ENCODE measurements around the gene DGKG.

The DGKG gene

GRCh38 chr3:186143250-186143649, 218.8 kb downstream of the DGKG start:
- DNase-seq (ENCODE audit: low read depth, low spot score): no peak
- TF ChIP-seq, protein P1, sequence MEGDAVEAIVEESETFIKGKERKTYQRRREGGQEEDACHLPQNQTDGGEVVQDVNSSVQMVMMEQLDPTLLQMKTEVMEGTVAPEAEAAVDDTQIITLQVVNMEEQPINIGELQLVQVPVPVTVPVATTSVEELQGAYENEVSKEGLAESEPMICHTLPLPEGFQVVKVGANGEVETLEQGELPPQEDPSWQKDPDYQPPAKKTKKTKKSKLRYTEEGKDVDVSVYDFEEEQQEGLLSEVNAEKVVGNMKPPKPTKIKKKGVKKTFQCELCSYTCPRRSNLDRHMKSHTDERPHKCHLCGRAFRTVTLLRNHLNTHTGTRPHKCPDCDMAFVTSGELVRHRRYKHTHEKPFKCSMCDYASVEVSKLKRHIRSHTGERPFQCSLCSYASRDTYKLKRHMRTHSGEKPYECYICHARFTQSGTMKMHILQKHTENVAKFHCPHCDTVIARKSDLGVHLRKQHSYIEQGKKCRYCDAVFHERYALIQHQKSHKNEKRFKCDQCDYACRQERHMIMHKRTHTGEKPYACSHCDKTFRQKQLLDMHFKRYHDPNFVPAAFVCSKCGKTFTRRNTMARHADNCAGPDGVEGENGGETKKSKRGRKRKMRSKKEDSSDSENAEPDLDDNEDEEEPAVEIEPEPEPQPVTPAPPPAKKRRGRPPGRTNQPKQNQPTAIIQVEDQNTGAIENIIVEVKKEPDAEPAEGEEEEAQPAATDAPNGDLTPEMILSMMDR (IDR thresholded peaks at IDR 0.05; ENCODE audit: insufficient read depth, low read length, missing control alignments): no peak
- ChIA-PET POLR2A (no interaction called here), CTCF (no interaction called here)
- no peak overlapping the region for H3K4me3 ChIP-seq (ENCODE audit: low read depth, low read length)

GRCh38 chr3:186142393-186142932, 219.6 kb downstream of the DGKG start:
- CTCF ChIA-PET: no interaction called here

GRCh38 chr3:186141790-186142189, 220.2 kb downstream of the DGKG start:
- ChIA-PET CTCF (no interaction called here), POLR2A (no interaction called here)
- no peak for DNase-seq (ENCODE audit: low read depth, low spot score)
- TF ChIP-seq, protein P1 (IDR thresholded peaks at IDR 0.05; ENCODE audit: insufficient read depth, low read length, missing control alignments): no peak
- H3K4me3 ChIP-seq (ENCODE audit: low read depth, low read length): no peak overlapping the region

More at GRCh38 chr3:186142393-186142932, 219.6 kb downstream of the DGKG start:
- DNase-seq (ENCODE audit: low read depth, low spot score): no peak
- POLR2A ChIA-PET: no interaction called here
- TF ChIP-seq, protein P1 (IDR thresholded peaks at IDR 0.05; ENCODE audit: insufficient read depth, low read length, missing control alignments): no peak
- H3K4me3 ChIP-seq (ENCODE audit: low read depth, low read length): no peak overlapping the region

DNA sequence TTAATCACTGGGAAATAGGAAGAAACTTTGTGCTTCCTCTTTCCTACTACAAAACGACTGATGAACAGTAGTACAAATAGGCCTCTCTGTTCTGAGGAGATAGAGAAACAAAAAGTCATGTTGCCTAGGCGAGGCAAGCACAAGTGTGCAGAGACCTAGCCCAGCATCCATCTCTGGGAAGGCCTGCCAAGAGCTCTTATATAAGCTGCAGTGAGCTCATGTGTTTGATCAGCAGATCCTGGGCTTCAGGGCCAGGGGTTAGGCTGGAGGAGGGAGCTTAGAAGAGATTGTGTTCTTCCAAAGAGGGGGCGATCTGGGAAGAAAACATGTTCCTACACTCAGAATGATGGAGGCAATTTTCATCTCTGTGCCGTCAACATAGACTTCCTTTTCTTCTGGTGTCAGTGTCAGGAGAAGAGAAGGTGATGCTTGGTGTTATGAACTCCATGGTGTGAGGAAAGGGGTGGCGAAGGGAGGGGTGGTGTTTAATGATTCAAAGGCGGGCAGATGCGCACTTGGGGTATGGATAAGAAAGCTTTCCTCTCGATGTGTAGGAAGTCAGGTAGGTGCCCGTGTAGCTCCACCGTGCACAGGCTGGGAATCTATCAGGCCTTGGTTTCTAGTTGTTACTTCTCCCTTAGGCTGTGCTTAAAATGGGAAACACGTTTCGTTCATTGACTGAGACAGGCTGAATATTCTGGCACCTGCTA, 223.6 kb downstream of the DGKG start:
- ChIA-PET POLR2A (no interaction called here), CTCF (no interaction called here)

DNA sequence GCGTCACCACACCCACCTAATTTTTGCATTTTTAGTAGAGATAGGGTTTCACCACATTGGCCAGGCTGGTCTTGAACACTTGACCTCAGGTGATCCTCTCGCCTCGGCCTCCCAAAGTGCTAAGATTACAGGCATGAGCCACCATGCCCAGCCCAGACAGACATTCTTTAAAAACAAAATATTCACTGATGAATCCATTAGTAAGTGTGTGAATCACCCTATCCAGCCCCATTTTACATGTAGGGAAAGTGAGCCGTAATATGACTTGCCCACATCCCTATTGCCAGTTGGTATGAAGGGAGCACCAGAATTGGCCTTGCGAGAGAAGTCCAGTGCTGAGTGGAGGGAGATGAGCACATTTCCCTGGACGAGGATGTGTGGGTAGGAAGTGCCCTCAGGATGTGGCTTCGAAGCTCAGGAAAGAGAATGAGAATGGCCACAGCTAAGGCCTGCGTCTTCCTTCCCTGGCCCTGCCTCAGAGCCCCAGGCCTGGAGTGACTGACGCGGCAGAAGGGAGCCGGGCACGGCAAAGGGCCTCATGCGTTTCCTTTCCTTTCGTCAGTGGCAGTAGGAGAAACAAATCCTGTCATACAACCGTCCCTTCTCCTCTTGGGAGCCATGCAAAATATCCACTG, 224.9 kb downstream of the DGKG start:
- DNase-seq (ENCODE audit: low read depth, low spot score): no peak
- CTCF ChIA-PET: no interaction called here
- POLR2A ChIA-PET: no interaction called here
- H3K4me3 ChIP-seq (ENCODE audit: low read depth, low read length): no peak overlapping the region
- TF ChIP-seq, protein P1 (IDR thresholded peaks at IDR 0.05; ENCODE audit: insufficient read depth, low read length, missing control alignments): no peak

More for the DNA sequence above, 223.6 kb downstream of the DGKG start:
- no peak overlapping the region for H3K4me3 ChIP-seq (ENCODE audit: low read depth, low read length)
- TF ChIP-seq, protein P1 (IDR thresholded peaks at IDR 0.05; ENCODE audit: insufficient read depth, low read length, missing control alignments): no peak
- DNase-seq (ENCODE audit: low read depth, low spot score): no peak

DNA sequence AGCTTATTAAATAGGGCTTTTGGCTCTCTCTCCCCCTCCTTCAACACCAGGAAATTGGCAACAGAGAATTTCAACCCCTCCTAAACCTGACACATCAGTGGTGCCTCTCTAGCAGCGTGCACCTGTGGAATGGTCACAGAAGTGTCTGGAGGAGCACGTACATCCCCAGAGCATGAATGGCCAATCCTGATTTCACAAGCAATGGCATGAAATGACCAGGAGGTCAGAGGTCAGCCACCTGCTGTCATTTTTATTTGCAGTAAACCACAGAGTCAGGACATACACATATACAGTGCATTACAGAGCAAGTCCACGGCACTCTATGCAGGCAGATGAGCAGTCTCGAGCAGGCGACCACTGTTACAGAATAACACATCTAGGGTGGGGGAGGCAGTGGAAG, 228.1 kb downstream of the DGKG start:
- POLR2A ChIA-PET: no interaction called here
- H3K4me3 ChIP-seq (ENCODE audit: low read depth, low read length): no peak overlapping the region
- CTCF ChIA-PET: no interaction called here
- DNase-seq (ENCODE audit: low read depth, low spot score): no peak
- TF ChIP-seq, protein P1 (IDR thresholded peaks at IDR 0.05; ENCODE audit: insufficient read depth, low read length, missing control alignments): no peak

Data from AG04449 (cell line).